ENCODE data around the gene BMP2K.
"Not testable (repeated sequence)": the region's sequence is repeated elsewhere in the genome, so short reads cannot be mapped to it uniquely, and the experiment has no call there.

BMP2K gene

GRCh38 chr4:78795594-78796416, 19.7 kb downstream of the BMP2K start:
- not testable (repeated sequence) for H3K9ac ChIP-seq (ENCODE audit: low read depth, low read length)

GRCh38 chr4:78796526-78796925, 20.4 kb downstream of the BMP2K start:
- H3K27ac ChIP-seq (ENCODE audit: low read depth, low read length) = no peak overlapping the region
- no peaks in the 10 kb centered on the region for H3K27me3 ChIP-seq (ENCODE audit: control insufficient read depth, insufficient read depth, low read length)
- H3K9me3 ChIP-seq (ENCODE audit: control insufficient read depth, insufficient read depth, low read length) = no peaks in the 10 kb centered on the region
- H3K4me3 ChIP-seq (ENCODE audit: low read depth, low read length) = no peak overlapping the region
- no peak overlapping the region for H3K9ac ChIP-seq (ENCODE audit: low read depth, low read length)
- H3K4me1 ChIP-seq (ENCODE audit: control insufficient read depth, insufficient read depth, low read length) = peaks cover 6% of the 10 kb centered on the region; the same call in 1 of the 2 replicates
- no peaks in the 10 kb centered on the region for H3K36me3 ChIP-seq (ENCODE audit: control insufficient read depth, insufficient read depth, low read length)

More at GRCh38 chr4:78795594-78796416, 19.7 kb downstream of the BMP2K start:
- H3K27ac ChIP-seq (ENCODE audit: low read depth, low read length); H3K4me1 ChIP-seq (ENCODE audit: control insufficient read depth, insufficient read depth, low read length); H3K27me3 ChIP-seq (ENCODE audit: control insufficient read depth, insufficient read depth, low read length); H3K4me3 ChIP-seq (ENCODE audit: low read depth, low read length); H3K9me3 ChIP-seq (ENCODE audit: control insufficient read depth, insufficient read depth, low read length); H3K36me3 ChIP-seq (ENCODE audit: control insufficient read depth, insufficient read depth, low read length): not testable (repeated sequence)

- Histone ChIP-seq H3K27ac (ENCODE audit: low read depth, low read length) (no peak overlapping the region), H3K9ac (ENCODE audit: low read depth, low read length) (no peak overlapping the region), H3K36me3 (ENCODE audit: control insufficient read depth, insufficient read depth, low read length) (no peaks in the 10 kb centered on the region), H3K4me1 (ENCODE audit: control insufficient read depth, insufficient read depth, low read length) (peaks cover 6% of the 10 kb centered on the region; the same call in 1 of the 2 replicates), H3K9me3 (ENCODE audit: control insufficient read depth, insufficient read depth, low read length) (no peaks in the 10 kb centered on the region), H3K4me3 (ENCODE audit: low read depth, low read length) (no peak overlapping the region), H3K27me3 (ENCODE audit: control insufficient read depth, insufficient read depth, low read length) (no peaks in the 10 kb centered on the region)
These were observed 21.7 kb downstream of the BMP2K start for GRCh38 chr4:78797777-78798284.

- Histone ChIP-seq H3K9me3 (ENCODE audit: control insufficient read depth, insufficient read depth, low read length) (no peaks in the 10 kb centered on the region), H3K27ac (ENCODE audit: low read depth, low read length) (no peak overlapping the region), H3K27me3 (ENCODE audit: control insufficient read depth, insufficient read depth, low read length) (no peaks in the 10 kb centered on the region), H3K9ac (ENCODE audit: low read depth, low read length) (no peak overlapping the region), H3K4me3 (ENCODE audit: low read depth, low read length) (no peak overlapping the region), H3K4me1 (ENCODE audit: control insufficient read depth, insufficient read depth, low read length) (peaks cover 6% of the 10 kb centered on the region; the same call in 1 of the 2 replicates), H3K36me3 (ENCODE audit: control insufficient read depth, insufficient read depth, low read length) (no peaks in the 10 kb centered on the region)
These were observed 23.7 kb downstream of the BMP2K start for GRCh38 chr4:78799551-78800495.

GRCh38 chr4:78800965-78801364, 24.8 kb downstream of the BMP2K start:
- no peaks in the 10 kb centered on the region for H3K9me3 ChIP-seq (ENCODE audit: control insufficient read depth, insufficient read depth, low read length)
- no peak overlapping the region for H3K9ac ChIP-seq (ENCODE audit: low read depth, low read length)
- H3K4me3 ChIP-seq (ENCODE audit: low read depth, low read length) = no peak overlapping the region
- H3K27me3 ChIP-seq (ENCODE audit: control insufficient read depth, insufficient read depth, low read length) = no peaks in the 10 kb centered on the region
- H3K4me1 ChIP-seq (ENCODE audit: control insufficient read depth, insufficient read depth, low read length) = peaks cover 6% of the 10 kb centered on the region; the same call in 1 of the 2 replicates
- H3K27ac ChIP-seq (ENCODE audit: low read depth, low read length) = no peak overlapping the region
- no peaks in the 10 kb centered on the region for H3K36me3 ChIP-seq (ENCODE audit: control insufficient read depth, insufficient read depth, low read length)

GRCh38 chr4:78803983-78804382, 27.8 kb downstream of the BMP2K start:
- no peak overlapping the region for H3K27ac ChIP-seq (ENCODE audit: low read depth, low read length)
- peaks cover 6% of the 10 kb centered on the region; the same call in 1 of the 2 replicates for H3K4me1 ChIP-seq (ENCODE audit: control insufficient read depth, insufficient read depth, low read length)
- no peak overlapping the region for H3K9ac ChIP-seq (ENCODE audit: low read depth, low read length)
- no peaks in the 10 kb centered on the region for H3K36me3 ChIP-seq (ENCODE audit: control insufficient read depth, insufficient read depth, low read length)
- H3K9me3 ChIP-seq (ENCODE audit: control insufficient read depth, insufficient read depth, low read length) = no peaks in the 10 kb centered on the region
- H3K4me3 ChIP-seq (ENCODE audit: low read depth, low read length) = no peak overlapping the region
- H3K27me3 ChIP-seq (ENCODE audit: control insufficient read depth, insufficient read depth, low read length) = no peaks in the 10 kb centered on the region

GRCh38 chr4:78806943-78807460, 30.9 kb downstream of the BMP2K start:
- no peaks in the 10 kb centered on the region for H3K36me3 ChIP-seq (ENCODE audit: control insufficient read depth, insufficient read depth, low read length)
- no peaks in the 10 kb centered on the region for H3K9me3 ChIP-seq (ENCODE audit: control insufficient read depth, insufficient read depth, low read length)
- H3K9ac ChIP-seq (ENCODE audit: low read depth, low read length) = no peak overlapping the region
- H3K4me1 ChIP-seq (ENCODE audit: control insufficient read depth, insufficient read depth, low read length) = peaks cover 20% of the 10 kb centered on the region
- H3K27me3 ChIP-seq (ENCODE audit: control insufficient read depth, insufficient read depth, low read length) = no peaks in the 10 kb centered on the region
- no peak overlapping the region for H3K27ac ChIP-seq (ENCODE audit: low read depth, low read length)
- H3K4me3 ChIP-seq (ENCODE audit: low read depth, low read length) = no peak overlapping the region

- H3K4me1 ChIP-seq (ENCODE audit: control insufficient read depth, insufficient read depth, low read length) = peaks cover 20% of the 10 kb centered on the region
These were observed 33.1 kb downstream of the BMP2K start for GRCh38 chr4:78809295-78809694.

GRCh38 chr4:78809928-78810835, 34.0 kb downstream of the BMP2K start:
- H3K9ac ChIP-seq (ENCODE audit: low read depth, low read length) = no peak overlapping the region
- no peak overlapping the region for H3K4me3 ChIP-seq (ENCODE audit: low read depth, low read length)
- H3K36me3 ChIP-seq (ENCODE audit: control insufficient read depth, insufficient read depth, low read length) = no peaks in the 10 kb centered on the region
- no peaks in the 10 kb centered on the region for H3K27me3 ChIP-seq (ENCODE audit: control insufficient read depth, insufficient read depth, low read length)
- peaks cover 20% of the 10 kb centered on the region for H3K4me1 ChIP-seq (ENCODE audit: control insufficient read depth, insufficient read depth, low read length)
- no peaks in the 10 kb centered on the region for H3K9me3 ChIP-seq (ENCODE audit: control insufficient read depth, insufficient read depth, low read length)
- H3K27ac ChIP-seq (ENCODE audit: low read depth, low read length) = no peak overlapping the region

More at GRCh38 chr4:78809295-78809694, 33.1 kb downstream of the BMP2K start:
- no peak overlapping the region for H3K4me3 ChIP-seq (ENCODE audit: low read depth, low read length)
- no peaks in the 10 kb centered on the region for H3K9me3 ChIP-seq (ENCODE audit: control insufficient read depth, insufficient read depth, low read length)
- H3K9ac ChIP-seq (ENCODE audit: low read depth, low read length) = no peak overlapping the region
- no peaks in the 10 kb centered on the region for H3K27me3 ChIP-seq (ENCODE audit: control insufficient read depth, insufficient read depth, low read length)
- no peaks in the 10 kb centered on the region for H3K36me3 ChIP-seq (ENCODE audit: control insufficient read depth, insufficient read depth, low read length)
- no peak overlapping the region for H3K27ac ChIP-seq (ENCODE audit: low read depth, low read length)

- Histone ChIP-seq H3K9me3 (ENCODE audit: control insufficient read depth, insufficient read depth, low read length) (no peaks in the 10 kb centered on the region), H3K9ac (ENCODE audit: low read depth, low read length) (no peak overlapping the region), H3K4me1 (ENCODE audit: control insufficient read depth, insufficient read depth, low read length) (peaks cover 20% of the 10 kb centered on the region), H3K27ac (ENCODE audit: low read depth, low read length) (no peak overlapping the region), H3K4me3 (ENCODE audit: low read depth, low read length) (no peak overlapping the region), H3K36me3 (ENCODE audit: control insufficient read depth, insufficient read depth, low read length) (no peaks in the 10 kb centered on the region), H3K27me3 (ENCODE audit: control insufficient read depth, insufficient read depth, low read length) (no peaks in the 10 kb centered on the region)
These were observed 34.9 kb downstream of the BMP2K start for GRCh38 chr4:78811034-78811433.

All from HUES48 (cell line).